ENCODE measurements around the gene HDGFL2. TPM values are rescaled to one million over a fixed set of nuclear protein-coding genes. Genes with fewer than 3 reads are reported as not detected.

HDGFL2 gene
- total and polyA plus RNA-seq, 4 donors, result 15.4 to 47.9 (median 29.8) TPM

GRCh38 chr19:4548238-4548584 is 76.1 kb downstream of the HDGFL2 start:
- DNase-seq (no peak), ATAC-seq (ENCODE audit: low FRiP score) (no peak)
- Histone ChIP-seq H3K4me1 (ENCODE audit: control insufficient read depth in 1 of 2, insufficient read depth in 2 of 2, low read length in 2 of 2) (no peaks in the 10 kb centered on the region), H3K9me3 (ENCODE audit: control insufficient read depth, low read length) (no peaks in the 10 kb centered on the region), H3K36me3 (ENCODE audit: control insufficient read depth in 1 of 2, insufficient read depth in 2 of 2, low read length in 1 of 2) (no peaks in the 10 kb centered on the region), H3K4me3 (ENCODE audit: low read length in 2 of 2) (no peak overlapping the region), H3K27ac (ENCODE audit: low read depth in 1 of 2, low read length in 2 of 2) (no peak overlapping the region), H3K27me3 (ENCODE audit: control insufficient read depth in 1 of 2, insufficient read depth in 2 of 2, low read length in 1 of 2) (no peaks in the 10 kb centered on the region)
- intact Hi-C loops (cut with DNase I), result no loop called here
- 69 to 73% methylated on average over 12 to 14 of the region's 14 CpGs for WGBS, 2 donors

GRCh38 chr19:4550018-4550417 is 77.9 kb downstream of the HDGFL2 start:
- Histone ChIP-seq H3K4me3 (ENCODE audit: low read length in 2 of 2) (no peak overlapping the region), H3K36me3 (ENCODE audit: control insufficient read depth in 1 of 2, insufficient read depth in 2 of 2, low read length in 1 of 2) (no peaks in the 10 kb centered on the region), H3K9me3 (ENCODE audit: control insufficient read depth, low read length) (no peaks in the 10 kb centered on the region), H3K27me3 (ENCODE audit: control insufficient read depth in 1 of 2, insufficient read depth in 2 of 2, low read length in 1 of 2) (no peaks in the 10 kb centered on the region), H3K27ac (ENCODE audit: low read depth in 1 of 2, low read length in 2 of 2) (no peak overlapping the region), H3K4me1 (ENCODE audit: control insufficient read depth in 1 of 2, insufficient read depth in 2 of 2, low read length in 2 of 2) (no peaks in the 10 kb centered on the region)
- DNase-seq, result no peak
- WGBS, 2 donors, result 91 to 94% methylated on average over 18 of the region's 18 CpGs
- no peak for ATAC-seq (ENCODE audit: low FRiP score)
- intact Hi-C loops (cut with DNase I), result no loop called here

GRCh38 chr19:4550479-4551050 is 78.5 kb downstream of the HDGFL2 start:
- Histone ChIP-seq H3K36me3 (ENCODE audit: control insufficient read depth in 1 of 2, insufficient read depth in 2 of 2, low read length in 1 of 2) (no peaks in the 10 kb centered on the region), H3K27ac (ENCODE audit: low read depth in 1 of 2, low read length in 2 of 2) (no peak overlapping the region), H3K27me3 (ENCODE audit: control insufficient read depth in 1 of 2, insufficient read depth in 2 of 2, low read length in 1 of 2) (no peaks in the 10 kb centered on the region), H3K9me3 (ENCODE audit: control insufficient read depth, low read length) (no peaks in the 10 kb centered on the region), H3K4me3 (ENCODE audit: low read length in 2 of 2) (no peak overlapping the region), H3K4me1 (ENCODE audit: control insufficient read depth in 1 of 2, insufficient read depth in 2 of 2, low read length in 2 of 2) (no peaks in the 10 kb centered on the region)
- no peak for DNase-seq
- intact Hi-C loops (cut with DNase I), result no loop called here
- WGBS, 2 donors, result 86 to 87% methylated on average over 26 of the region's 26 CpGs
- no peak for ATAC-seq (ENCODE audit: low FRiP score)

Small RNA genes lying within 50 kb of the gene (microRNA-seq; reads per million reads assigned to microRNA genes)
- 0 to 0.99 reads per million in 2 donors for gene MIR4746

Other genes starting within 250 kb of the HDGFL2 start
- gene EBI3, start 242.8 kb upstream of the HDGFL2 start, total RNA-seq, result 1 to 10 TPM; 3.3 to 3.7 TPM
- 1 to 10 TPM; 1.3 to 7.9 TPM for gene EBI3, start 242.8 kb upstream of the HDGFL2 start, polyA plus RNA-seq
- 10 to 100 TPM; 12.5 to 15.0 TPM for gene YJU2, start 225.2 kb upstream of the HDGFL2 start, total RNA-seq
- gene YJU2, start 225.2 kb upstream of the HDGFL2 start, polyA plus RNA-seq, result 10 to 100 TPM; 12.4 to 25.2 TPM
- not detected for gene SHD, start 193.0 kb upstream of the HDGFL2 start, total RNA-seq
- 1 to 10 TPM in 1 of 2 donors, not detected in 1; 1.5 TPM for gene SHD, start 193.0 kb upstream of the HDGFL2 start, polyA plus RNA-seq
- gene TMIGD2, start 169.9 kb upstream of the HDGFL2 start, total RNA-seq, result under 1 TPM in 1 of 2 donors, not detected in 1; 0.26 TPM
- 1 to 10 TPM in 1 of 2 donors, under 1 TPM in 1; 0.23 to 1.4 TPM for gene TMIGD2, start 169.9 kb upstream of the HDGFL2 start, polyA plus RNA-seq
- gene FSD1, start 167.7 kb upstream of the HDGFL2 start, total RNA-seq, result under 1 TPM in 1 of 2 donors, not detected in 1; 0.84 TPM
- not detected for gene FSD1, start 167.7 kb upstream of the HDGFL2 start, polyA plus RNA-seq
- gene STAP2, start 133.5 kb upstream of the HDGFL2 start, total RNA-seq, result 1 to 10 TPM; 1.9 to 2.2 TPM
- 10 to 100 TPM in 1 of 2 donors, under 1 TPM in 1; 0.13 to 27.8 TPM for gene STAP2, start 133.5 kb upstream of the HDGFL2 start, polyA plus RNA-seq
- 10 to 100 TPM; 13.5 to 14.3 TPM for gene MPND, start 128.7 kb upstream of the HDGFL2 start, total RNA-seq
- 10 to 100 TPM; 16.0 to 17.9 TPM for gene MPND, start 128.7 kb upstream of the HDGFL2 start, polyA plus RNA-seq
- 10 to 100 TPM; 66.5 to 69.7 TPM for gene SH3GL1, start 71.8 kb upstream of the HDGFL2 start, total RNA-seq
- 10 to 100 TPM; 37.7 to 48.6 TPM for gene SH3GL1, start 71.8 kb upstream of the HDGFL2 start, polyA plus RNA-seq
- gene CHAF1A, start 69.7 kb upstream of the HDGFL2 start, total RNA-seq, result 1 to 10 TPM; 6.5 to 7.0 TPM
- 1 to 10 TPM; 5.2 to 9.3 TPM for gene CHAF1A, start 69.7 kb upstream of the HDGFL2 start, polyA plus RNA-seq
- 10 to 100 TPM; 84.9 to 86.7 TPM for gene UBXN6, start 14.5 kb upstream of the HDGFL2 start, total RNA-seq
- gene UBXN6, start 14.5 kb upstream of the HDGFL2 start, polyA plus RNA-seq, result 100 to 1,000 TPM in 1 of 2 donors, 10 to 100 TPM in 1; 78.5 to 181 TPM
- 1 to 10 TPM; 5.7 to 7.4 TPM for gene PLIN4, start 46.2 kb downstream of the HDGFL2 start, total RNA-seq
- gene PLIN4, start 46.2 kb downstream of the HDGFL2 start, polyA plus RNA-seq, result under 1 TPM; 0.61 to 0.63 TPM
- 1 to 10 TPM; 2.0 to 3.8 TPM for gene PLIN5, start 62.9 kb downstream of the HDGFL2 start, total RNA-seq
- 1 to 10 TPM in 1 of 2 donors, under 1 TPM in 1; 0.38 to 2.4 TPM for gene PLIN5, start 62.9 kb downstream of the HDGFL2 start, polyA plus RNA-seq
- gene LRG1, start 67.7 kb downstream of the HDGFL2 start, total RNA-seq, result 1 to 10 TPM; 1.4 to 2.8 TPM
- gene LRG1, start 67.7 kb downstream of the HDGFL2 start, polyA plus RNA-seq, result 1 to 10 TPM in 1 of 2 donors, under 1 TPM in 1; 0.75 to 1.5 TPM
- 10 to 100 TPM; 25.6 to 32.0 TPM for gene SEMA6B, start 87.4 kb downstream of the HDGFL2 start, total RNA-seq
- gene SEMA6B, start 87.4 kb downstream of the HDGFL2 start, polyA plus RNA-seq, result 1 to 10 TPM in 1 of 2 donors, under 1 TPM in 1; 0.43 to 1.5 TPM
- 10 to 100 TPM in 1 of 2 donors, 1 to 10 TPM in 1; 5.4 to 13.5 TPM for gene TNFAIP8L1, start 167.2 kb downstream of the HDGFL2 start, total RNA-seq
- gene TNFAIP8L1, start 167.2 kb downstream of the HDGFL2 start, polyA plus RNA-seq, result 1 to 10 TPM; 1.6 to 3.9 TPM
- 10 to 100 TPM; 59.4 to 67.9 TPM for gene MYDGF, start 198.0 kb downstream of the HDGFL2 start, total RNA-seq
- gene MYDGF, start 198.0 kb downstream of the HDGFL2 start, polyA plus RNA-seq, result 100 to 1,000 TPM in 1 of 2 donors, 10 to 100 TPM in 1; 69.9 to 117 TPM

Data from aorta (tissue), 5 donors.